Nephron progenitor cell (in vitro differentiated cells): Measurements from ENCODE around the gene ARL5A.

Experiments
- DNase-seq: peaks from one replicate; pipeline ENCODE4 v3.0.0; 2021
- H3K27ac Mint-ChIP-seq: 2 replicates; pipeline ENCODE4 v1.8.0; 2021; ENCODE audit warnings: mild to moderate bottlenecking, moderate library complexity, mixed read lengths
- H3K27me3 Mint-ChIP-seq: 2 replicates; pipeline ENCODE4 v1.8.0; 2021; ENCODE audit warnings: mild to moderate bottlenecking, low read depth, mixed read lengths; ENCODE audit not compliant: poor library complexity
- H3K36me3 Mint-ChIP-seq: 2 replicates; pipeline ENCODE4 v1.8.0; 2021; ENCODE audit warnings: low read depth, mixed read lengths
- H3K4me1 Mint-ChIP-seq: 2 replicates; pipeline ENCODE4 v1.8.0; 2021; ENCODE audit warnings: mixed read lengths
- H3K4me3 Mint-ChIP-seq: 2 replicates; pipeline ENCODE4 v1.8.0; 2021; ENCODE audit warnings: mild to moderate bottlenecking, moderate library complexity, mixed read lengths
- H3K9me3 Mint-ChIP-seq: 2 replicates; pipeline ENCODE4 v1.8.0; 2021; ENCODE audit warnings: mild to moderate bottlenecking, moderate library complexity, mixed read lengths
- TF ChIP-seq, protein P1 (sequence below): fragments of 200-600 bp; sonication (generic); IDR thresholded peaks from 2 replicates; pipeline ENCODE4 v1.5.0; 2021; ENCODE audit warnings: antibody characterized with exemption

The ARL5A gene

DNA sequence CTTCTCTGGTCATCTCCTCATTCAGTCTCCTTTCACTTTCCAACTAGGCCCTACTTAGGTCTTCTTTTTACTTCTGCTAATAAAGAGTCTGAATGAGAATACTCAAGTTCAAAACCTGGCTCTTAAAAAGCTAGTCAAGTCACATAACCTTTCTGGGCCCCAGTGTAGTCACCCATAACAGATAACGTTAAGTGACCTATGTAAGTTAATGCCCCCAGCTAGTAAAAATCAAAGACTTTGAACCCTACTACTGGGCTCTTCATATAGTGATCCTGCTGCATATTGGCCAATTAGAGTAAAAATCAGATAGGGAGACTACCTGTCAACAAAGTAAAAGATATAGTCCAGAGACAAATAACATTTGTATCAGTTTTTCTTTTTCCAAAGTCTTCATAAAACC lies 17.7 kb downstream of the ARL5A start:
- H3K9me3 Mint-ChIP-seq: peaks cover 4% of the 10 kb centered on the region
- no peaks in the 10 kb centered on the region for H3K4me1 Mint-ChIP-seq
- H3K36me3 Mint-ChIP-seq: peaks cover 51% of the 10 kb centered on the region
- TF ChIP-seq, protein P1, sequence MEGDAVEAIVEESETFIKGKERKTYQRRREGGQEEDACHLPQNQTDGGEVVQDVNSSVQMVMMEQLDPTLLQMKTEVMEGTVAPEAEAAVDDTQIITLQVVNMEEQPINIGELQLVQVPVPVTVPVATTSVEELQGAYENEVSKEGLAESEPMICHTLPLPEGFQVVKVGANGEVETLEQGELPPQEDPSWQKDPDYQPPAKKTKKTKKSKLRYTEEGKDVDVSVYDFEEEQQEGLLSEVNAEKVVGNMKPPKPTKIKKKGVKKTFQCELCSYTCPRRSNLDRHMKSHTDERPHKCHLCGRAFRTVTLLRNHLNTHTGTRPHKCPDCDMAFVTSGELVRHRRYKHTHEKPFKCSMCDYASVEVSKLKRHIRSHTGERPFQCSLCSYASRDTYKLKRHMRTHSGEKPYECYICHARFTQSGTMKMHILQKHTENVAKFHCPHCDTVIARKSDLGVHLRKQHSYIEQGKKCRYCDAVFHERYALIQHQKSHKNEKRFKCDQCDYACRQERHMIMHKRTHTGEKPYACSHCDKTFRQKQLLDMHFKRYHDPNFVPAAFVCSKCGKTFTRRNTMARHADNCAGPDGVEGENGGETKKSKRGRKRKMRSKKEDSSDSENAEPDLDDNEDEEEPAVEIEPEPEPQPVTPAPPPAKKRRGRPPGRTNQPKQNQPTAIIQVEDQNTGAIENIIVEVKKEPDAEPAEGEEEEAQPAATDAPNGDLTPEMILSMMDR: no peak
- H3K4me3 Mint-ChIP-seq: no peak overlapping the region
- H3K27ac Mint-ChIP-seq: no peak overlapping the region
- H3K27me3 Mint-ChIP-seq: peaks cover 2% of the 10 kb centered on the region
- no peak for DNase-seq

DNA sequence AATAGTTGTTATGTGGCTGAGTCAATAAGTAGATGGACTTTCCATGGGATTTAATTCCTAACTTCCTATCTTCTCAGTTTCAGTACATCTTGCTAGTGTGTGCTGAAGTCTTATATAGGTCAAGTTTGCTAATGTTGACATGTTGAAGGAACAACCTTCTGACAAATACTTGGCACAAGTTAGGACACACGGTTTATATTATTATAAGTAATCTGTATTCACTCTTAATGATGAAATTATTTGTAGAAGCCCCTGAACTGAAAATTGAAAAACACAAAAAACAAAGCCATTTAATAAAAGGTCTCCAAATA lies 19.2 kb downstream of the ARL5A start:
- Mint-ChIP-seq H3K4me1 (no peaks in the 10 kb centered on the region), H3K27me3 (peaks cover 2% of the 10 kb centered on the region), H3K27ac (no peak overlapping the region), H3K4me3 (no peak overlapping the region), H3K36me3 (peaks cover 44% of the 10 kb centered on the region), H3K9me3 (peaks cover 4% of the 10 kb centered on the region)
- TF ChIP-seq, protein P1: no peak
- no peak for DNase-seq

DNA sequence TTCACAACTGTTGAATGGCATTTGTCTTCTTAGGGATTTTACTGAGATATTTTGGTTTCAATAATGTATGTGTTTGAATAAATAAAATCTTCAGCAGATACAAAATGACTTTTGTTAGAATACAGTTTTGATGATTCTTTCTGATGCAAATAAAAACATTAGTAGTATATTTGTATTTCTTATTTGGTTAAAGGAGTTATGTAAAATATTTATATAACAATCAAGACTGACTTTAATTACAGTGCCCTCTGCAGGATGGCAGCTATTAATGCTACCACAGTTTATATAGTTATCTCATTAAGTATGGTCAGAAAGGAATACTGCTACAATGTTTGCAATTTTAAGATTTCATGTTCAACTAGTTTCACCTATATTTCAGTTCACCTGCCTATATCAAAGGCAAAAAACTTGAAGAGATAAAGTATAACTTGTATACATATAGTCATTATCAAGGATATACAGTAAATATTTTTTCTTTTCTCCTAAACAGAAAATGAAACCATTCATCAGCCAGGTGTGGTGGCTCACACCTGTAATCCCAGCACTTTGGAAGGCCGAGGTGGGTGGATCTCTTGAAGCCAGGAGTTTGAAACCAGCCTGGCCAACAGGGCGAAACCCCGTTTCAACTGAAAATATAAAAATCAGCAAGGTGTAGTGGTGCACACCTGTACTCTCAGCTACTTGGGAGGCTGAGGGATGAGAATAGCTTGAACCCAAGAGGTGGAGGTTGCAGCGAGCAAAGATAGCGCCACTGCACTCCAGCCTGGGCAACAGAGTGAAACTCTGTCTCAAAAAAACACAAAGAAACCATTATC lies 19.8 kb downstream of the ARL5A start:
- Mint-ChIP-seq H3K4me1 (no peaks in the 10 kb centered on the region), H3K27me3 (peaks cover 2% of the 10 kb centered on the region), H3K27ac (no peak overlapping the region), H3K36me3 (peaks cover 40% of the 10 kb centered on the region), H3K4me3 (no peak overlapping the region), H3K9me3 (peaks cover 4% of the 10 kb centered on the region)
- TF ChIP-seq, protein P1: peak; percentile 42
- DNase-seq: no peak

DNA sequence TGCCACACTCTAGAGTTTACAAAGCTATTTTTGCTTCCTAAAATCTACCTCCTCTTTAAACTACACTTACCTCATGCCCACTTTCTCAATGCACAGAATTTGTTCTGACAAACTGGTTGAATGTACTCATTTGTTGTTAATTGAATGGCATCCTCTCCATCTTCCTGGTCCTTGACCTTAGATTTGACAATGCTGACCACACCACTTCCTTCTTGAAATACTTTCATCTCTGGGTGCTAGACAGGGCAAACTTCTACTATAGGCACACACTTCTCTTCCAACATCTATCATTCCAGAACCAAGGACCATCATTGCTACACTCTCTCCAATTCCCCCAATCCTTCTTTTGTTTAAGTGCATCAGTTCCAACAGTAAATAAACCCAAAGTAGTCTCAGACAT lies 22.3 kb downstream of the ARL5A start:
- H3K36me3 Mint-ChIP-seq: peaks cover 32% of the 10 kb centered on the region
- H3K27ac Mint-ChIP-seq: no peak overlapping the region
- no peaks in the 10 kb centered on the region for H3K4me1 Mint-ChIP-seq
- H3K4me3 Mint-ChIP-seq: no peak overlapping the region
- no peaks in the 10 kb centered on the region for H3K9me3 Mint-ChIP-seq
- H3K27me3 Mint-ChIP-seq: peaks cover 2% of the 10 kb centered on the region
- DNase-seq: no peak
- TF ChIP-seq, protein P1: no peak

DNA sequence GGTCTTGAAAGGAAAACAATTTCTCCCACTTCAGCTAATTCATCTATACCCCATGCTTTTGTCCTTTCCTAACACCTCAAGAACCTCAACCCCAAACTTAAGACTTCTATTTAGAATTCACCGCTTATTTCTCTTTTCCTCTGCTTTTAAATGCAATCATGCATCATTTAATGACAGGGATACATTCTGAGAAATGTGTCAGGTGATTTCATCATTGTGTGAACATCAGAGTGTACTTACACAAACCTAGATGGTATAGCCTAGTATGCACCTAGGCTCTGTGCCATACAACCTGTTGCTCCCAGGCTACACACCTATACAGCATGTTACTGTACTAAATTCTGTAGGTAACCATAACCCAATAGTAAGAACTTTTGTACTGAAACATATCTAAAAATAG lies 22.9 kb downstream of the ARL5A start:
- Mint-ChIP-seq H3K4me1 (no peaks in the 10 kb centered on the region), H3K27me3 (peaks cover 2% of the 10 kb centered on the region), H3K36me3 (peaks cover 27% of the 10 kb centered on the region), H3K9me3 (no peaks in the 10 kb centered on the region), H3K27ac (no peak overlapping the region), H3K4me3 (no peak overlapping the region)
- TF ChIP-seq, protein P1: no peak
- no peak for DNase-seq

DNA sequence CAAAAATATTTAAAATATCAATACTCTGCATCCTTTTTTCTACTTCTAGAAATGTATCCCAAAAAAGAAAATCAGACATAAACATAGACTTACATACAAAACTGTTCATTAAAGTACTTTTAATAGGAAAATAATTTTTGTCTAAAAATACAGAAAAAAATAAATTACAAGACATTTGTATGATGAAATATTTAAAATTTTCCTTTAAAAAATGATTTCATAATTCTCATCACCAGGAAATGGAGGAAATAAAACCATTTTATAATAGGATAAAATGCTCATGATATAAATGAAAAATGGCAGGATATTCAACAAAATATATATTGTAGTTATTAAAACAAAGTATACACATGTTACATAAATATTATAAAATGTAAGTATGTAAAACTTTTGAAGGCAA lies 24.4 kb downstream of the ARL5A start:
- Mint-ChIP-seq H3K9me3 (no peaks in the 10 kb centered on the region), H3K4me3 (no peak overlapping the region), H3K36me3 (peaks cover 24% of the 10 kb centered on the region), H3K27ac (no peak overlapping the region), H3K27me3 (no peaks in the 10 kb centered on the region), H3K4me1 (no peaks in the 10 kb centered on the region)
- DNase-seq: no peak
- TF ChIP-seq, protein P1: no peak
